Activated CD8-positive, alpha-beta memory T cell treated with anti-CD3 and anti-CD28 coated beads, Interleukin-2, amount 50 U/mL, for 4 hours (primary cell): Measurements from ENCODE around the gene LPP.
A peak's percentile ranks its signal among the peaks of the same experiment; 100 is the strongest.
"Not testable (repeated sequence)": the region's sequence is repeated elsewhere in the genome, so short reads cannot be mapped to it uniquely, and the experiment has no call there.

Experiments
- DNase-seq: peaks from one replicate; pipeline ENCODE4 v3.0.0-alpha.2; 2020

Gene LPP, protein sequence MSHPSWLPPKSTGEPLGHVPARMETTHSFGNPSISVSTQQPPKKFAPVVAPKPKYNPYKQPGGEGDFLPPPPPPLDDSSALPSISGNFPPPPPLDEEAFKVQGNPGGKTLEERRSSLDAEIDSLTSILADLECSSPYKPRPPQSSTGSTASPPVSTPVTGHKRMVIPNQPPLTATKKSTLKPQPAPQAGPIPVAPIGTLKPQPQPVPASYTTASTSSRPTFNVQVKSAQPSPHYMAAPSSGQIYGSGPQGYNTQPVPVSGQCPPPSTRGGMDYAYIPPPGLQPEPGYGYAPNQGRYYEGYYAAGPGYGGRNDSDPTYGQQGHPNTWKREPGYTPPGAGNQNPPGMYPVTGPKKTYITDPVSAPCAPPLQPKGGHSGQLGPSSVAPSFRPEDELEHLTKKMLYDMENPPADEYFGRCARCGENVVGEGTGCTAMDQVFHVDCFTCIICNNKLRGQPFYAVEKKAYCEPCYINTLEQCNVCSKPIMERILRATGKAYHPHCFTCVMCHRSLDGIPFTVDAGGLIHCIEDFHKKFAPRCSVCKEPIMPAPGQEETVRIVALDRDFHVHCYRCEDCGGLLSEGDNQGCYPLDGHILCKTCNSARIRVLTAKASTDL

DNA sequence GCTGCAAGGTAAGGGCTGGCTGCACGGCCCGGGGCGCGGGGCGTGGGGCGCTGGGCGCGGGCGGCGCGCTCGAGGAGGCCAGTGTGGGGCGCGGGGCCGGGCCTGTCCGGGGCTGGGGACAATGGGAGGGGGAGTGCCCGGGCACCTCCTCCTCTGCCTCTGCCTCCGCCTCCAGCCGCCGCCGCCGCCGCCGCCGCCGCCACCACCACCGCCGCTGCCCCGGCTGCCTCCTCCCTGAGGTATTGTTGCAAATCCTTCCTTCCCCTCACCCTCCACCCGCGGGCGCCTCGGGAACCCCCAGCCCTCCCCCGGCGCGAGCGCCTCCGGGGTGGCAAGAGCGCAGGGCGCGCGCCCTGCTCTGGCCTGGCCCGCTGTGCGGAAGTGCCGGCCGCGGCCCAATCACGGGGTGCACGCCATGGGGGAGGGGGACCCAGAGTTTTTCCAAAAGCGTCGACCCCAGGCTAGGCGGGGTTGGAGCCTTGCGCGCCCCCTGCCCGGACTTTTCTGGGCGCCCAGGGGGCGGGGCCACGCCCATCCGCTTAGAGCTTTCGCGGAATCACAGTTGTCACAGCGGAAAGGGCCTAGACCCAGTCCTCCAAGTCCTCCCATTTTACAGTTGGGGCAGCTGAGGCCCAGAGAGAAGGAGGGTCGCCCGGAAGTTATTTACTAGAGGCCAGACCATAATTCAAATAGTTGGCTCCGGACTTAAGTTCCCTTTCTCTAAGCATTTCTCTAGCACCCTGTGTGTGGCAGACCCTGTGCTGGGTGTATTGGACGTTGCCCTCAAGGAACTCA is at the start of gene LPP:
Gene LPP, plus strand, starts transcription at position 144 of the 795 bp plus-strand sequence. CDS start 251,964 bp downstream, outside the sequence.
- peak; percentile 81 for DNase-seq

DNA sequence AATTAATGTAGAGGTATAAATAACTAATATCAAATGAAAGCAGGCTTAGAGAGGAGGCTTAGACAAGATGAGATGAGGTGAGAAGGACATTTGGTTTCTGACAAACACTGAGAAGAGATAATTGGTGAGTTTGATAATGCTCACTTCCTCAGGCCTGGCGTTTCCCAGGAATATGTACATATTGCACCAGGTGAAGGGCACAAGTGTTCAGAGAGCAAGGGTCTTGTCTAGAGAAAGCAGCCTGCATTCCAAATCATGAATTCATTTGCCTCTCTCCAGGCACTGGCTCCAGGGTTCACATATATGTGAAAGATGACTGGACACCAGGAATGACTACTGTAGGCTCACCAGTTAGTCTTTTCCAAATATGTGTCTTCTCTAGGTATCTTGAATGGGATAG is 48.0 kb upstream of the LPP start:
- no peak for DNase-seq

- no peak for DNase-seq
Observed at GRCh38 chr3:188106454-188106853, 47.5 kb upstream of the LPP start.

GRCh38 chr3:188106887-188107830 is 46.8 kb upstream of the LPP start:
- no peak for DNase-seq

DNA sequence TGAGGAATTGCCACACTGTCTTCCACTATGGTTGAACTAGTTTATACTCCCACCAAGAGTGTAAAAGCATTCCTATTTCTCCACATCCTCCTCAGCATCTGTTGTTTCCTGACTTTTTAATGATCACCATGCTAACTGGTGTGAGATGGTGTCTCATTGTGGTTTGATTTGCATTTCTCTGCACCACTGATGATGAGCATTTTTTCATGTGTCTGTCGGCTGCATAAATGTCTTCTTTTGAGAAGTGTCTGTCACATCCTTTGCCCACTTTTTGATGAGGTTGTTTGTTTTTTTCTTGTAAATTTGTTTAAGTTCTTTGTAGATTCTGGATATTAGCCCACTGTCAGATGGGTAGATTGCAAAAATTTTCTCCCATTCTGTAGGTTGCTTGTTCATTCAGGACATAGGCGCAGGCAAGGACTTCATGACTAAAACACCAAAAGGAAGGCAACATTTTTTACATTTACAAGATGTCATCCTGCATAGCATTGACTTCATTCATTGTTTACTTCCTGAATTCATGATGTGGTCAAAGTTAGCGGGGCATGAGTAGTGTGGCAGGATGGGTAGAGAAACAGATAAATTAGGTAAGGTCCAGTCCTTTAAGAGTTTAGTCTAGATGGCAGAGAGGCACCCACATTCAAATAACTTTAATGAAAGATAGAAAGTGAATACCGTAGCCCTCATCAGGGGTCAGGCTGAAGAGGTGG is 45.1 kb upstream of the LPP start:
- DNase-seq, result no peak

DNA sequence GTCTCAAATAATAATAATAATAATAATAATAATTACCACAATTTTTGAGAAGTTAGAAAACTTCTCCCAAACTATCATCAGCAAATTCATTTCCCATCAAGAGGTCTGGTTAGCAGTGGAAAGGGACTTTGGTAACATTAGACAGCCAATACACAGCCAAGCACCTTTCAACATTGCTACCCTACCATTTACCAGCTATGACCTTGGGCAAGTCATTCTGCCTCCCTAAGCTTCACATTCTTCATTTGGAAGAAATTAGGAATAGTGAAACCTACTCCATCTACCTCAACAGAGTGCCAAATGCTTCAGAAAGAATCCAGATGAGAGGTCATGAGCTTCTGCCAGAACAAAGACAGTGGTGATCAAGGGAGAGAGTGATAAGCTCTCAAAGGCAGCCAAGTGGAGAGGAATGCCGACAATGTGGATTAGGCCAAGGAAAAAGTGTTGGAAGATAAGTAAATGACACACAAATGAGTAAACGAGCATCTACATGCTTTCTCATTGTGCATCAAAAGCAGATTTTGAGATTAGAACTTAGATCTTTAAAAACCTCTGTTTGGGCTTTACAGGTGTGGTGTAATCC is 42.9 kb upstream of the LPP start:
- DNase-seq, result no peak

DNA sequence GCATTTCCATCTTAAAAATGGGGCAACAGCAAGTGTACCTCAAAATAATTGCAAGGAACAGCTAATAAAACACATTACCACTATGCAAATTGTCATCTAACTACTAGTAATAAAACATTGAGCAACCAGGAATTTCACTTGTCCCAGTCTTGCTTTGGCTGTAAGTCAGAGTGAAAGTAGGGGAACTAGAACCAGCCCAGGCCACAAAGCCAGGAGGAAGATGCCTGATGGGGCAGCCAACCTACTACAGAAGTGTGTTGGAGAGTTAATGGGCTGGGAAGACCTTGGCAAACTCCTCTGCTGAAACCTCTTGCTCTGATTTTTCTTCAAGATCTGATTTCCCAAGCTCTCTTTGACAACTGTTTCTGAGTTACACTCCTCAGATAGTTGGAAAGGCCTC is 40.2 kb upstream of the LPP start:
- no peak for DNase-seq

GRCh38 chr3:188119846-188120245 is 34.1 kb upstream of the LPP start:
- no peak for DNase-seq

DNA sequence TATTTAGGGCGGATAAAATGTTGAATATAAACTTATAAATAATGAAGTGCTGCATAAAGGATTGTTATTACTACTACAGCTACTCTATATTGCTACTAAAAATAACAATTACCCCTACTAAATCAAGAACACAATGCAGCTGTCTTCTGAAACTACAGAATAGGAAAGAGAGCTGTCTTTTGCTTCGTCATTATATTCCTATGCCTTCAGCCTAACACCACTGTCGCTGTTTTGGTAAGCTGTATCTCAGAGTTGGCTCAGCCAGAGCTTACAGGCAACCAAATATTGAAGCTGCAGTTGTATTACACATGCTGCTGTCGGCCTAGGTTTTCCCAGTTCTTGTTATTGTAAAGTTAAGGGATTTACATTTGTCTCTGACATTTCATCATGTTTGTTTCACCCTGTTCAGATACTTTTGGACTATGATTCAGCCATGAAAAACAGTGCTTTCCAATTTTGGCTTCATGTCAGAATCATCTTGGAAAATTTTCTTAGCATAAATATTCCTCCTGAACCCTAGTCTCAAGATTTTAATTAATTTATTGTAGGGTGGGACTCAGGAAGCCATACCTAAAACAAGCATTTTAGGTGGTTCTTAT is 31.3 kb upstream of the LPP start:
- DNase-seq, result no peak

GRCh38 chr3:188123170-188123905 is 30.6 kb upstream of the LPP start:
- DNase-seq, result no peak

DNA sequence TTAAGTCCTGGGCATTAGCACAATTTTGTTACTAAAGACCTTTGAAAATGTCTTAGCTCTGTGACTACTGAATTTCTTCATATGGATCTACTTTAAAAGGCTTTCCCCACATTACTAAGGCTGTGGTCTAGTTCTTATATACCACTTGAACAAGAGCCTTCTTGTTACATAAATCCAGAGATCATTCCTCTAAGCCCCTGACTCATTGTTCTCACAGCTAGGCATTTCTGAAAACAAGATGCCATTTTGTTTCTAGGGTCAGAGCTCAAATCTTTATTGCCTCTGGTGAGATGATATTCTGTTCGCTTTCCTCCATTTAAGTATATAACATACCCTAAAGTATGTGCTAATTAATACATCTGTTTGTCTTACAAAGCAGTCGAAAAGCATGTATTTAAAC is 29.8 kb upstream of the LPP start:
- no peak for DNase-seq

DNA sequence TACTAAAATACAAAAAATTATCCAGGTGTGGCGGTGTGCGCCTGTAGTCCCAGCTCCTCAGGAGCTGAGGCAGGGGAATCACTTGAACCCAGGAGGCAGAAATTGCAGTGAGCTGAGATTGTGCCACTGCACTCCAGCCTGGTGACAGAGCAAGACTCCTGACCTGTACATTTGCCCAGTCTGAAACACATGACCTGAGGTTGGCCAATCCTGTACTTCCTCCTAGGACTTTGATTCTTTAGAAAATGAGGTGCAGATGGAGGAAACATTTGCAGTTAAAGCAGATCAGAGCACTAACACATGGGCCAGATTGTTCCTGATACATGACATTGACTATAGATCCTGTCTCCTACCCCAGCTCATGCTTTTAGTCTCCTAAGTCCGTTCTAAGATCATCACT is 28.9 kb upstream of the LPP start:
- DNase-seq, result no peak

GRCh38 chr3:188126276-188126675 is 27.7 kb upstream of the LPP start:
- no peak for DNase-seq

DNA sequence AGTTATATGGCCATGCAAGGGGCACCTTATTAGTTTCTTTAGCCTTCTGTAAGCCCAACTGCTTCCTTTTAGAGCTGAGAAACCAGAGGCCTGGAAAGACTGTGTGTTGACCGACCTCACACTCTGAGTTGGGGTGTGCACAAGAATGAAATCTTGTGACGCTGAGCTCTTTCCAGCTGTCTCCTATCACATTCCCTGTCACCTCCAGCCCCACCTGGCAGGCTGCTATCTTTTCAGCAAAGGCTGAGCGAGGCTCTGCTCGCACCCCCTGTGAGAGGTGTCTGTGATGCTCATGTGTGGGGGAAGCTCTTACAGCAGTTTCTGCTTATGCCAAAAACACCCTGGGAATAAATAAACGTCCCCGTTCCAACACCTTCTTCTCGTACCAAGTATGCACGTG is 27.0 kb upstream of the LPP start:
- no peak for DNase-seq

GRCh38 chr3:188128905-188129304 is 25.1 kb upstream of the LPP start:
- no peak for DNase-seq

DNA sequence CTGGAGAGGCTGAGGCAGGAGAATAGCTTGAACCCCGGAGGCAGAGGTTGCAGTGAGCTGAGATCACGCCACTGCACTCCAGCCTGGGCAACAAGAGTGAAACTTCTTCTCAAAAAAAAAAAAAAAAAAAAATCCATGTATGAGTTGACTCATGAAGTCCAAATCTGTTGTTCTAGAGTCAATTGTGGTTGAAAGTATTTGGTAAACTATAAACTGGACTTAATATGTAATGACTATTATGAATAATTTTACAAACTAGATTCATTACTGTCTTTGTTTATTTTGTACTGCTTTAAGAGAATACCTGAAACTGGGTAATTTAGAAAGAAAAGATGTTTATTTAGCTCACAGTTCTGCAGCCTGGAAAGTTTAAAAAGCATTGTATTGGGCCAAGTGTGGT is 22.9 kb upstream of the LPP start:
- not testable (repeated sequence) for DNase-seq

DNA sequence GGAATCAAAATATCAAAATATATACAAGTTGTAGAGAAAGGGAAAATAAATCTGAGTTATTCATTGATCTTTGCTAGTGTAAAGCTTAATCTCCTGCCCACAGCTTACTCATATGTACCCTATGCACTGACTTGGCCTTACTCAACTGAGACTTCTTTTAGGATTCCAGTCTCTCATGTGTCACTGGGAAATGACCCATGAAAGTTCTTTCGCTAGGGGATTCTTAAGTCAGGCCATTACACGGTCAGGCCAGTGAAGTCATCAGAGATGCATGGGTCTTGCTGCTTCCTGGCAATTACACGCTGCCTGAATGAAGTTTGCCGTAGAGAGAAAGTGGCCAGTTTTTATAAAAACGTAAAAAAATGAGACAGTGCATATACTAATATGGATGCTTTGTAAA is 20.7 kb upstream of the LPP start:
- no peak for DNase-seq

DNA sequence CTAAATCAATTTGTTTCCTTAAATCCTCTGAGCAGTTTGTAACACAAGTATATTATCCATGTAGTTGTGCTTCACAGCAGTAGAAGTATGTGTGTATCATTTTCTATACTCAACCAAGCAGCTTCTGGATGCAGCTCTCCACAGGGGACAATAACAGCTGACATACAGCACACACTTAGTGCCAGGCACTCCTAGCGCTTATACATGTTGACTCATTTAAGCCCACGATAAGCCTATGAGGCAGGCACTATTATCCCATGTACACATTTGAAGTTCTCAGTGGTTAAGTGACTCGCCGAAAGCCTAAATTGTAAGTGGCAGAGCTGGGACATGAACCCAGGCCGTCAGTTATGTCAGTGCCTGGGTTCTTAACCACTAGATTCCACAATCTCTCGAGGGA is 20.3 kb upstream of the LPP start:
- DNase-seq, result no peak

DNA sequence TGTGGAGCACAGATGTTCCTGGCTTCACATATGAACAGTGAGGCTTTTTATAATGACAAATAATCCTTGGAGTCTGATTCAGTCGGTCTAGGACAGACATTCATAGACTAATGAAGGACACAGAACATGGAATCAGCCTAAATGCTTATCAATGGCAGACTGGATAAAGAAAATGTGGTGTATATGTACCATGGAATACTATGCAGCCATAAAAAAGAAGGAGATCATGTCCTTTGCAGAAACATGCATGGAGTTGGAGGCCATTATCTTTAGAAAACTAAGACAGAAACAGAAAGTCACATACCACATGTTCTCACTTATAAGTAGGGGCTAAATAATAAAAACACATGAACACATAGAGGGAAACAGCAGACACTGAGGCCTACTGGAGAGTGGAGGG is 19.9 kb upstream of the LPP start:
- no peak for DNase-seq

- no peak for DNase-seq
Observed at GRCh38 chr3:188134856-188135255, 19.1 kb upstream of the LPP start.
